PC-9 (cell line): ENCODE measurements around the gene CSNK1E.

Experiments
- CTCF ChIP-seq: fragments of 200-600 bp; sonication (generic); conservative IDR thresholded peaks from 2 replicates; pipeline ENCODE4 v1.6.1; 2017; ENCODE audit warnings: mixed run types, antibody characterized with exemption, mild to moderate bottlenecking, moderate library complexity
- EZH2 ChIP-seq: fragments of 200-600 bp; sonication (generic); IDR thresholded peaks from 2 replicates; pipeline ENCODE4 v1.8.0; 2017; ENCODE audit warnings: antibody characterized with exemption, low read depth

- no peak for TF ChIP-seq CTCF
- no peak for TF ChIP-seq EZH2
These were observed 32.2 kb downstream of the CSNK1E start for GRCh38 chr22:38285018-38285417.
